AG09309 (cell line): ENCODE data around the gene PRDM4.
"Not testable (repeated sequence)": the region's sequence is repeated elsewhere in the genome, so short reads cannot be mapped to it uniquely, and the experiment has no call there.

Experiments used
- DNase-seq: peaks from one replicate; pipeline ENCODE4 v3.0.0-alpha.2; 2010; ENCODE audit warnings: low read depth
- H3K4me3 ChIP-seq: 2 replicates; pipeline ENCODE4 v1.5.1; 2011; ENCODE audit warnings: mild to moderate bottlenecking, low read depth, low read length, moderate library complexity; ENCODE audit not compliant: control insufficient read depth
- TF ChIP-seq, protein P1 (sequence below): IDR thresholded peaks from 2 replicates; pipeline ENCODE4 v1.5.1; 2011; ENCODE audit warnings: mild to moderate bottlenecking, low read depth, low read length, inconsistent platforms; ENCODE audit not compliant: insufficient read depth, control insufficient read depth; ENCODE audit errors: missing control alignments

Gene PRDM4

DNA sequence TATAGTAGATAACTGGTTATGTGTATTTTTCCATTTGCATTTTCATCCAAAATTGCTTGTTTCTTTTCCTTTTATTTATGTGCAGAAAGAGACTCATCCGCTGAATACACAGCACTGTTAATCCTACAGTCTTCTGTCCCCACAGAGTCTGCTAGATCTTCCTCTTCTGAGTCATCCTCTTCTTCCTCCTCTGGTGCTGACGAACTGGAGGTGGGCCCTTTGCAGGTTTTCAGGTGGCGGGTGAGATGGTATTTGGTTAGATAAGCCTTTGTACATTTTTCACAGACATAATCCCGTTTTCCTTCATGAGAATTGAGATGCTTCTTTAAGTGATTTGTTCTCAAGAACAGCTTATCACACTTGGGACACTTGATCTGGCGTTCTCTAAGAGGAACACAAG, 26.8 kb downstream of the PRDM4 start:
- TF ChIP-seq, protein P1, sequence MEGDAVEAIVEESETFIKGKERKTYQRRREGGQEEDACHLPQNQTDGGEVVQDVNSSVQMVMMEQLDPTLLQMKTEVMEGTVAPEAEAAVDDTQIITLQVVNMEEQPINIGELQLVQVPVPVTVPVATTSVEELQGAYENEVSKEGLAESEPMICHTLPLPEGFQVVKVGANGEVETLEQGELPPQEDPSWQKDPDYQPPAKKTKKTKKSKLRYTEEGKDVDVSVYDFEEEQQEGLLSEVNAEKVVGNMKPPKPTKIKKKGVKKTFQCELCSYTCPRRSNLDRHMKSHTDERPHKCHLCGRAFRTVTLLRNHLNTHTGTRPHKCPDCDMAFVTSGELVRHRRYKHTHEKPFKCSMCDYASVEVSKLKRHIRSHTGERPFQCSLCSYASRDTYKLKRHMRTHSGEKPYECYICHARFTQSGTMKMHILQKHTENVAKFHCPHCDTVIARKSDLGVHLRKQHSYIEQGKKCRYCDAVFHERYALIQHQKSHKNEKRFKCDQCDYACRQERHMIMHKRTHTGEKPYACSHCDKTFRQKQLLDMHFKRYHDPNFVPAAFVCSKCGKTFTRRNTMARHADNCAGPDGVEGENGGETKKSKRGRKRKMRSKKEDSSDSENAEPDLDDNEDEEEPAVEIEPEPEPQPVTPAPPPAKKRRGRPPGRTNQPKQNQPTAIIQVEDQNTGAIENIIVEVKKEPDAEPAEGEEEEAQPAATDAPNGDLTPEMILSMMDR: no peak
- H3K4me3 ChIP-seq: no peak overlapping the region
- DNase-seq: no peak

DNA sequence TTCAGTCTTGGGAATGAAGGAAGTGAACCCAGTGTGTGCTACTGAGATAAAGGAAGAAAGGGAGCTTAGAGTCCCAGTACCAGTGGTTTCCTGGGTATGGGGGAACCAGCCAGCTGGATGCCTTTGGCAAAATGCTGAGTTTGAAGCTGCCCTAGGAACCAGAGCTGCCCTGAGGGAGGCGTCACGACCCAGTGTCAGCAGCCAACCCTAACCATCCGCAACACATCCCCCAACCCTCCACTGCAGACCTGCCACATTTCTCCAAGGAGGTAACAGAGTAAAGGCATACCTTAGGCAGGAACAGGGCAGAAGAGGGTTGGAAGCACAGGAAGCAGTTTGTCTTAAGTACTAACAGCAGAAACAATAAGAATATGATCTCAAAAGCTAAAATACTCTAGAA, 28.6 kb downstream of the PRDM4 start:
- no peak overlapping the region for H3K4me3 ChIP-seq
- no peak for DNase-seq
- TF ChIP-seq, protein P1: no peak

DNA sequence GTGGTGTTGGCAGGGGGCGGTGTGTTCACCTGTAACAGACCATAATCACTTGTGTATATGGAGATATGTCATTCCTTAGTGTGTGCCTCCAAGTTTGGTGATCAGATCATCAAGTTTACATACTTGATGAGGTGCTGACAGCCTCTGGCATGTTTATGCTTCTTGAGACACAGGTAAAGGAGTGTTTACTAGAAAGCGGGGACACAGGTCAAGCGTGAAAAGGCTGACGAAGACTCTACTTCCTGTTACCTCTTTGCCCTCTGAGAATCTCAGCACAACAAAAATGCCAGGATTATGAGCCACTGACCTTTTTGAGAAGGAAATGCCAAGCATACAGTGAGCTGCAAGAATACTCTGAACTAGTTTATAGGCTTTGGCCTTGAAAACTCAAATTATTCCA, 29.6 kb downstream of the PRDM4 start:
- TF ChIP-seq, protein P1: no peak
- no peak overlapping the region for H3K4me3 ChIP-seq
- no peak for DNase-seq

DNA sequence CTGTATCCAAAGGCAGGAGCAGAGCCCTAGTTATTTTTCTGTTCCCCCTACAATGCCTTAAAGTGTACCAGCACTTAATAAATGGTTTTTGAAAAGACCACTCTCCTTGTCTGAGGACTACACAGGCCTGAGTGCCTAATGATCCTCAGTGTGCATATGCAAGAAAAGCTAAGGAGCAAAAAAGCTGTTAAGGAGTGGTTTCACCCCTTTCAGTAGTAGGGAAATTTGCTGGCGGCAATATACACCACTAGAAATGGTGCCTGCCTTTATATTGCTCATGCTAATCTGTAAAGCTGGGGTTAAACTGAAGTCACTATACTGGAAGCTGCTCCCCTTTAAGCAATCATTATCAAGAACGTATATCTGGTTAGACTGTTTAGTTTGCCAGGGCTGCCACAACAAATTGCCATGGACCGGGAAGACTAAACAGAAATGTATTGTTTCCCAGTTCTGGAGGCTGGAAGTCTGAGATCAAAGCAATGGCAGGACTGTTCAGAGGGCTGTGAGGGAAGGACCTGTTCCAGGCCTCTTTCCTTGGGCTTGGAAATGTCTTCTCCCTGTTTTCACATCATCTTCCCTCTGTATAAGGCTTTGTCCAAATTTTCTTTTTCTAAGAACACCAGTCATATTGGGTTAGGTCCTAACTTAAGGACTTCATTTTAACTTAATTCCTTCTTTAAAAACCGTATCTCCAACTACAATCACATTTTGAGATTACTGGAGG, 30.2 kb downstream of the PRDM4 start:
- H3K4me3 ChIP-seq: no peak overlapping the region
- DNase-seq: no peak
- TF ChIP-seq, protein P1: no peak

DNA sequence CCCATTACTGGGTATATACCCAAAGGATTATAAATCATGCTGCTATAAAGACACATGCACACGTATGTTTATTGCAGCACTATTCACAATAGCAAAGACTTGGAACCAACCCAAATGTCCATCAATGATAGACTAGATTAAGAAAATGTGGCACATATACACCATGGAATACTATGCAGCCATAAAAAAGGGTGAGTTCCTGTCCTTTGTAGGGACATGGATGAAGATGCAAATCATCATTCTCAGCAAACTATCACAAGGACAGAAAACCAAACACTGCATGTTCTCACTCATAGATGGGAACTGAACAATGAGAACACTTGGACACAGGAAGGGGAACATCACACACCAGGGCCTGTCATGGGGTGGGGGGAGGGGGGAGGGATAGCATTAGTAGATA, 33.2 kb downstream of the PRDM4 start:
- not testable (repeated sequence) for H3K4me3 ChIP-seq, DNase-seq

DNA sequence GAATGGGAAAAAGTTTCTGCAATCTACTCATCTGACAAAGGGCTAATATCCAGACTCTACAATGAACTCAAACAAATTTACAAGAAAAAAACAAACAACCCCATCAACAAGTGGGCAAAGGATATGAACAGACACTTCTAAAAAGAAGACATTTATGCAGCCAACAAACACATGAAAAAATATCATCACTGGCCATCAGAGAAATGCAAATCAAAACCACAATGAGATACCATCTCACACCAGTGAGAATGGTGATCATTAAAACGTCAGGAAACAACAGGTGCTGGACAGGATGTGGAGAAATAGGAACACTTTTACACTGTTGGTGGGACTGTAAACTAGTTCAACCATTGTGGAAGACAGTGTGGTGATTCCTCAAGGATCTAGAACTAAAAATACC, 33.6 kb downstream of the PRDM4 start:
- H3K4me3 ChIP-seq, DNase-seq: not testable (repeated sequence)

DNA sequence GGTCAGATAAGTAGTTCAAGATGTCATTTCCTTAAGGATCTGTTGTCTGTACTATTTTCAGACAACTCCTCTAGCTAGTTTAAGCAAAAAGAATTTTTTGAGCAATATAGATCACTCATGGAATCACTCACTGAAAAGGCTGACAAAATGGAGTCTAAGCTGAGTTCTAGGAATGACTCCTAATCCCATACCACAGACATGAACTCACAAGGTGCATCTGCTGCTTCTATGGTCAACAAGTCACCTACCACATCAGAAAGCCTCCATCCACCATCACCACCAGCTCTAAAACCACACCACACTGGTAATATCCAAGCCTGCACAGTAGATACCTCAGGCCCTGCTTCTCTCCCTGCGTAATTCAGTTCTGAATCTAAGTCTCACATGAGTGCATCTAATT, 42.3 kb downstream of the PRDM4 start:
- no peak for DNase-seq
- TF ChIP-seq, protein P1: no peak
- H3K4me3 ChIP-seq: no peak overlapping the region

DNA sequence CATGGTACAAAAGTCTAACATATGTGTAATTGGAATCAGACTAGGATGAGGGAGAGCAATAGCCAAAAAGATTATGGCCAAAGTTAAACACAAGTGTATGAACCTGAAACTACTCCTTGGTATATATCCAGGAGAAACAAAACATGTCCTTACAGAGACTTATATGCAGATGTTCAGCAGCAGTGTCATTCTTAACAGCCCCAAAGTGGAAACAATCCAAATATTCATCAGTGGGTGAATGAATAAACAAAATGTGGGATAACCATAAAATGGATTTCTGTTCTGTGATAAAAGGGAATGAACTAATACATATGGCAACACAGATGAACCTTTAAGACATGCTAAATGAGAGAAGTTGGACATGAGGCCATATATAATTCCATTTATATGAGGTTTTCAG, 45.2 kb downstream of the PRDM4 start:
- H3K4me3 ChIP-seq: no peak overlapping the region
- TF ChIP-seq, protein P1: no peak
- no peak for DNase-seq

DNA sequence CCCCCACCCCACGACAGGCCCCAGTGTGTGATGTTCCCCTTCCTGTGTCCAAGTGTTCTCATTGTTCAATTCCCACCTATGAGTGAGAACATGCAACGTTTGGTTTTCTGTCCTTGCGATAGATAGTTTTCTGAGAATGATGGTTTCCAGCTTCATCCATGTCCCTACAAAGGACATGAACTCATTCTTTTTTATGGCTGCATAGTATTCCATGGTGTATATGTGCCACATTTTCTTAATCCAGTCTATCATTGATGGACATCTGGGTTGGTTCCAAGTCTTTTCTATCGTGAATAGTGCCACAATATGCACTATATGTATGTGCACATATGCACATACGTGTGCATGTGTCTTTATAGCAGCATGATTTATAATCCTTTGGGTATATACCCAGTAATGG, 55.4 kb downstream of the PRDM4 start:
- DNase-seq, H3K4me3 ChIP-seq: not testable (repeated sequence)
